K562 treated with DMSO at 1 percent for 12 hours (cell line): Measurements from ENCODE around the gene MYH8. TPM values are rescaled to one million over a fixed set of nuclear protein-coding genes. Genes with fewer than 3 reads are reported as not detected.

Experiments used
- total RNA-seq: library from RNA; unstranded; fragments of 300-600 nt; gene quantifications from 2 replicates; pipeline ENCODE4 v1.2.3, GENCODE V29; 2022; ENCODE audit not compliant: insufficient read depth

The MYH8 gene
- total RNA-seq = not detected in 2 replicates

GRCh38 chr17:10421900-10422542, at the start of gene MYH8:
Gene MYH8 (minus strand): TSS chr17:10421950. CDS start chr17:10420227, 1,723 bp downstream.

GRCh38 chr17:10469459-10469858, 47.7 kb upstream of the MYH8 start, which contains the start of gene MYH4:
Gene MYH4 (minus strand): TSS chr17:10469559. CDS start chr17:10466745, 2,814 bp downstream.

GRCh38 chr17:10372906-10373305, 48.8 kb downstream of the MYH8 start, which contains the start of gene MYH13:
Gene MYH13 (minus strand): TSS chr17:10373006. CDS start chr17:10364530, 8,476 bp downstream.

Other genes starting within 250 kb of the MYH8 start
- 0.64 TPM in 1 of 2 replicates, not detected in the other for gene GAS7, start 223.3 kb downstream of the MYH8 start, total RNA-seq
- gene MYH13, start 48.9 kb downstream of the MYH8 start, total RNA-seq = not detected in 2 replicates
- not detected in 2 replicates for gene MYH4, start 47.6 kb upstream of the MYH8 start, total RNA-seq
- gene MYH1, start 96.6 kb upstream of the MYH8 start, total RNA-seq = not detected in 2 replicates
- not detected in 2 replicates for gene MYH2, start 127.7 kb upstream of the MYH8 start, total RNA-seq
- 0.19 TPM in 1 of 2 replicates, not detected in the other for gene MYH3, start 235.4 kb upstream of the MYH8 start, total RNA-seq